GM18907 (cell line): ENCODE results near the gene ABR.

Experiments
- ATAC-seq: cut with Tn5 transposase; IDR thresholded peaks from one replicate; pipeline ENCODE4 v1.9.1; 2021; ENCODE audit warnings: mild to moderate bottlenecking, moderate library complexity; ENCODE audit not compliant: unreplicated experiment

Gene ABR

GRCh38 chr17:1012823-1013728 lies 166.7 kb downstream of the ABR start:
- no peak for ATAC-seq

- ATAC-seq, result no peak
Observed at GRCh38 chr17:1011760-1012735, 167.7 kb downstream of the ABR start.

GRCh38 chr17:1011138-1011537 lies 168.6 kb downstream of the ABR start:
- no peak for ATAC-seq

- no peak for ATAC-seq
Observed at GRCh38 chr17:1010586-1010985, 169.2 kb downstream of the ABR start.

GRCh38 chr17:1010086-1010450 lies 169.7 kb downstream of the ABR start:
- ATAC-seq, result no peak

- no peak for ATAC-seq
Observed at GRCh38 chr17:1009229-1010085, 170.3 kb downstream of the ABR start.

- ATAC-seq, result no peak
Observed at GRCh38 chr17:1008008-1008761, 171.6 kb downstream of the ABR start.

GRCh38 chr17:1007310-1008007 lies 172.3 kb downstream of the ABR start:
- no peak for ATAC-seq

GRCh38 chr17:1006054-1006453 lies 173.7 kb downstream of the ABR start:
- ATAC-seq, result no peak

- no peak for ATAC-seq
Observed at GRCh38 chr17:1005361-1005946, 174.3 kb downstream of the ABR start.

GRCh38 chr17:1004769-1005295 lies 174.9 kb downstream of the ABR start:
- no peak for ATAC-seq

- no peak for ATAC-seq
Observed at GRCh38 chr17:1003972-1004768, 175.6 kb downstream of the ABR start.

- ATAC-seq, result no peak
Observed at GRCh38 chr17:1003633-1003971, 176.2 kb downstream of the ABR start.

- no peak for ATAC-seq
Observed at GRCh38 chr17:1002771-1003555, 176.8 kb downstream of the ABR start.

- ATAC-seq, result no peak
Observed at GRCh38 chr17:1002412-1002753, 177.4 kb downstream of the ABR start.

- no peak for ATAC-seq
Observed at GRCh38 chr17:1001640-1002411, 178.0 kb downstream of the ABR start.
